Activated CD4-positive, CD25-positive, alpha-beta regulatory T cell treated with anti-CD3 and anti-CD28 coated beads, Interleukin-2, amount 50 U/mL, for 24 hours (primary cell): Measurements from ENCODE around the gene LHFPL6.

Experiments
- ATAC-seq, 2 donors: fragments of 150-1000 bp; cut with Tn5 transposase; one replicate each; pipeline ENCODE4 v1.10.0; 2021; ENCODE audit warnings: mild to moderate bottlenecking in 1 of 2, moderate library complexity in 1 of 2

The LHFPL6 gene

GRCh38 chr13:39552246-39552645 lies 50.7 kb downstream of the LHFPL6 start:
- ATAC-seq = no peak

GRCh38 chr13:39550931-39551330 lies 52.1 kb downstream of the LHFPL6 start:
- ATAC-seq = no peak

- no peak for ATAC-seq
These were observed 55.9 kb downstream of the LHFPL6 start for GRCh38 chr13:39547108-39547507.

GRCh38 chr13:39542361-39542760 lies 60.6 kb downstream of the LHFPL6 start:
- ATAC-seq = no peak

GRCh38 chr13:39540929-39541605 lies 61.9 kb downstream of the LHFPL6 start:
- ATAC-seq = no peak

- no peak for ATAC-seq
These were observed 63.9 kb downstream of the LHFPL6 start for GRCh38 chr13:39538816-39539790.

- no peak for ATAC-seq
These were observed 66.1 kb downstream of the LHFPL6 start for GRCh38 chr13:39536906-39537305.

- no peak for ATAC-seq
These were observed 66.7 kb downstream of the LHFPL6 start for GRCh38 chr13:39536274-39536673.

GRCh38 chr13:39533651-39534150 lies 69.3 kb downstream of the LHFPL6 start:
- no peak for ATAC-seq

GRCh38 chr13:39531646-39532045 lies 71.3 kb downstream of the LHFPL6 start:
- no peak for ATAC-seq

- ATAC-seq = no peak
These were observed 72.1 kb downstream of the LHFPL6 start for GRCh38 chr13:39530916-39531315.

- no peak for ATAC-seq
These were observed 74.4 kb downstream of the LHFPL6 start for GRCh38 chr13:39528661-39528980.

- ATAC-seq = no peak
These were observed 74.9 kb downstream of the LHFPL6 start for GRCh38 chr13:39527961-39528660.

GRCh38 chr13:39527301-39527700 lies 75.7 kb downstream of the LHFPL6 start:
- no peak for ATAC-seq

GRCh38 chr13:39526499-39526898 lies 76.5 kb downstream of the LHFPL6 start:
- no peak for ATAC-seq

- ATAC-seq = no peak
These were observed 77.5 kb downstream of the LHFPL6 start for GRCh38 chr13:39525506-39525905.

GRCh38 chr13:39524795-39525194 lies 78.2 kb downstream of the LHFPL6 start:
- no peak for ATAC-seq

- no peak for ATAC-seq
These were observed 80.7 kb downstream of the LHFPL6 start for GRCh38 chr13:39522329-39522728.

GRCh38 chr13:39521701-39522100 lies 81.3 kb downstream of the LHFPL6 start:
- ATAC-seq = no peak

GRCh38 chr13:39516096-39516495 lies 86.9 kb downstream of the LHFPL6 start:
- ATAC-seq = no peak

GRCh38 chr13:39515224-39515714 lies 87.7 kb downstream of the LHFPL6 start:
- no peak for ATAC-seq

GRCh38 chr13:39512687-39513086 lies 90.3 kb downstream of the LHFPL6 start:
- ATAC-seq = no peak

- no peak for ATAC-seq
These were observed 92.7 kb downstream of the LHFPL6 start for GRCh38 chr13:39510316-39510695.
